SK-N-DZ (cell line): ENCODE results near the gene SLAMF8.
A peak's percentile ranks its signal among the peaks of the same experiment; 100 is the strongest.

Experiments used
- DNase-seq: peaks from one replicate; pipeline ENCODE4 v3.0.0-alpha.2; 2015; ENCODE audit warnings: low spot score

Gene SLAMF8

GRCh38 chr1:159817276-159818041 lies 9.2 kb upstream of the SLAMF8 start:
- DNase-seq: no peak

DNA sequence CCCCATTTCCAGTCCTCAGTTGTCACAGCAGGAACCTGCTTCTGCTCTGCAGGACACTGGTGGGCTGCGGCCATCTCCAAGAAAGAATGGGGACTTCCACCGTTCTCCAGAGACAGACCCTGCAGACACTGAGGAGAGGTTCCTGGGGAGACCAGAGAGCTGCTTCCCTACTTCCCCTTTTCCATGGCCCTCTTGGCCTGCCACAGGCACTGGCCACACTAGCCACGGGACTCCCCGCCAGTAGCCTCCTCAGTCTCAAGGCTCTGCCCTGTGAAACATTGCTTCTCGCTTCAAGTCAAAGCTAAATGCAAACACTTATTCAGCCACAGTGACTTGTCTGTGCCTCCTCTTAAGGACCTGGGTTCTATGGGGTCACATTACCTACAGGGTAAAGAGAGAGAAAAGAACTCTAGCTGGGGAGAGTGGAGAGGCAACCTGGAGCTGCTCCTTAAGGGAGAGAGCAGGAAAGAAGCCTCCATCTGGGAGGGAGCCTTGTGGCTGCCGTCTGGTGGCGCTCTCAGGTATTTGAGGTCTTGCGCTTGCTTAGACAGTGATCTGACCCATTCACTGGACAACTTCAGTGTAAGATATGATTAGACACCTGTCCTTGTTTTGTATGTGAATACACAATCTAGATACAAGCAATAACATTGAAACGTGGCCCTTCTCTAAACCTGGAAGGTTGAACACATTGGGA lies 5.4 kb upstream of the SLAMF8 start:
- DNase-seq: no peak

- DNase-seq: no peak
Measured at GRCh38 chr1:159823406-159823805, 3.3 kb upstream of the SLAMF8 start.

- DNase-seq: no peak
Measured at GRCh38 chr1:159825564-159825963, 1.1 kb upstream of the SLAMF8 start.

GRCh38 chr1:159827102-159827490 lies 423 bp downstream of the SLAMF8 start:
- DNase-seq: no peak

DNA sequence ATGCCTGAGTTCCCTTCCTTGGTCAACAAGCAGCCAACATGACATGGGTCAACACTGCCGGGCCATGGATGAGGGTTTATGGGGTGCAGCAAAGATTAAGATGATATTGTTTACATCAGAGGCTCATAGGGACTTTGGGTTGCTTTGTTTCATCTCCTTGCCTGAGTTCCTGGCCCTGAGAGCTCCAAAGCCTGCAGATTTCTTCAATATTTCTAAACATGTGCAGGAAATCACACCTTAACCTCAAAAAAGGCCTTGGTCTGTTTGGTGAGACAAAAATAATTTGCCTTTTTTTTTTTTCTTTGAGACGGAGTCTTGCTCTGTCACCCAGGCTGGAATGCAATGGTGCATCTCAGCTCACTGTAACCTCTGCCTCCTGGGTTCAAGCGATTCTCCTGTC lies 876 bp downstream of the SLAMF8 start:
- no peak for DNase-seq

DNA sequence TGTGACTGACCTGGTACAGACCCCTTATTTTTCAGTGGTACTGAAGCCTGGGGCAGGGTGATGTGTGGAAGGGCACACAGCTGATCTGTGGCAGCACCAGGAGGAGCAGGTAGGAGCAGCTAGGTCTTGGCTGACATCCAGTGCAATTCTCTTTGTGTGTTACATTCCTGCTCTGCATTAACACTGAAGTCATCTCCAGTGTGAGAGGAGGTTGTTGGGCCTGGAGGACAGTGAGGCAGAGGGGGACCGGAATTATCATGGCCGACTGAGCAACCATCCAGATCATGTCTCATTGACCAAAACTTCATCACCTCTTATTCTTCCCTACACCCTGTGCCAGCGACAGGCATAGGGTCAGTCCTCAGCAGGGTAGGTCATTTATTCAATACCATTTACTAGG lies 1.5 kb downstream of the SLAMF8 start:
- DNase-seq: no peak

- no peak for DNase-seq
Measured at GRCh38 chr1:159828581-159829272, 2.1 kb downstream of the SLAMF8 start.

DNA sequence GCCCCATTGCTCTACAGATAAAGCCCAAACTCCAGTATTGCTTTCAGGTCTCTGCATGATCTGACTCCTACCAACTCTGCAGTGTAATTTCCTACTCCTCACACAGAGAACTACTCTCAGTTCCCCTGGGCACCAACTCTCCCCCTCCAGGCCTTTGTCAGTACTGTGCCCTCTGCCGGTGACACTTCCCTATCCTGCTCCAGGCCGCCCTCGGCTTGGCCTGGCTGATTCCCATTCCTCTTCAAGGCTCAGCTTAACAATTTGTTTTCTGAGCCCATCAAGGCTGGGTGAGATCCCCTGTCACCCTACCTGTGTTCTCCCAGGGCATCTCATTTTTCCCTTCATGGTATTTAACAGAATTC lies 2.6 kb downstream of the SLAMF8 start:
- DNase-seq: peak; percentile 50

DNA sequence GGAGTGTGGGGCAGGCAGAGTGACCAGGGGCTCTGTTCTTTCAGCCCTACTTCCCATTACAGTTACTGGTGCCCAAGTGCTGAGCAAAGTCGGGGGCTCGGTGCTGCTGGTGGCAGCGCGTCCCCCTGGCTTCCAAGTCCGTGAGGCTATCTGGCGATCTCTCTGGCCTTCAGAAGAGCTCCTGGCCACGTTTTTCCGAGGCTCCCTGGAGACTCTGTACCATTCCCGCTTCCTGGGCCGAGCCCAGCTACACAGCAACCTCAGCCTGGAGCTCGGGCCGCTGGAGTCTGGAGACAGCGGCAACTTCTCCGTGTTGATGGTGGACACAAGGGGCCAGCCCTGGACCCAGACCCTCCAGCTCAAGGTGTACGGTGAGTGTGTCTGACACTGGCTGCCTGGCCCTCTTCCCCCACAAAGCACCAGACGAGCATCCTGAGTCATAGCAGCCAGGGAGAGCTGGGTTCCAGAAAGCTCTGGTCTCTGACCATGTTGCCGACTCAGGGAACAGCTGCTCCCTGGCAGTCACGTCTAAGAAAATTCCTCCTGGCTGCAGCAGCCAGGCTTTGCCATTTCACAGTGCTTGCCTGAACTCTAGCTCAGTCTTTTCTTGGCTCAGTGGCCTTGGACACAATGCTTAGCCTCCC lies 3.3 kb downstream of the SLAMF8 start:
- no peak for DNase-seq

- DNase-seq: no peak
Measured at GRCh38 chr1:159830722-159831121, 4.0 kb downstream of the SLAMF8 start.

DNA sequence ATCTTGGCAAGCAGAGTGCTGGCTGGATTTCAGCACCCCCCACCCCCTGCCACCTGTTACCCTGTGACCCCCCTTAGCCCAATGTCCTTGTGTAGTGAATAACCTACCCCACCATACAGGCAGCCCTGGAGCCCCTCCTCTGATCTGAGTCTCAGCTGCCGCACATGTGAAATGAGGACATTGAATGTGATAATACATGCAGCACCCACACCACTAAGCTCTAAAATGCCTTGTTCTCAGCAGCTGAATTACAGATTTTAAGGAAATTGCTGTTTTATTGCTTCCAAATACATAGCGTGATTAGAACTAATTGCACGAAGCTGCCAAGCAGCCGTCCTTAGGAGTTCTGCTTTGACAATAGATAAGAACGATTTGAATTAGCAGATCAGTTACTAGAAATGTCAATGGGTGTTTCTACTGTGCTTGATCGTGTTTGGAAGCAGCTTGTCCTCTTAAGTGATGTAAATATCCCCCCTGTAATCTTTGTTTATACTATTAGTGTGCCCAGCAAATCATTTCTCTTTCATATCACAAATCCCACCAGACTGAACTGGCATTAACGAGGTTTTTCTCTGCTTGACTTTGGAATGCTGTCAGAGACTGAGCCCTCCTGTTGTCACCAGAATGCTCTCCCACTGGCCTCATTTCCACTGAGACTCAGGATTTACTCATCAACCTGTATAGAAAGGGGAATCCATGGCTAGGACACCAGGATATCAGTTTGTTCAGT lies 4.9 kb downstream of the SLAMF8 start:
- DNase-seq: no peak

DNA sequence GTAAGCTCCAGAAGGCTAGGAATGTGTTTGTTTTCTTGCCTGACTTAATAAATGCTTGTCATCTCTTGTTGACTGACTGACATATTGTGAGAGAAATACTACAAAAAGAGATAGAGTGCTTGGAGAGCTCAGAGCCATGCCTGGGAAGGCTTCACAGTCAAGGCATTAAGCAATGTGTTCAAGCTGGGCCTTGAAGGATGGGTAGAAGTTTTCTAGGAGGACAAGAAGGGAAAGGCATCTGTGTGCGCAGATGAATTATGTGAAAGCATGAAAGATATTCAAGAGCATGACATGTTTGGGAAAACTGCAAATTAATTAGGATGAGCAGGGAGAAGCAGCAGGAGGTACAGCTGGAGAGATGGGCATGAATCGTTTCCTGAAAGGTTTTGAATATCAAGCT lies 5.6 kb downstream of the SLAMF8 start:
- no peak for DNase-seq

- DNase-seq: no peak
Measured at GRCh38 chr1:159835356-159835755, 8.7 kb downstream of the SLAMF8 start.

GRCh38 chr1:159835862-159836525 lies 9.3 kb downstream of the SLAMF8 start:
- no peak for DNase-seq

- DNase-seq: no peak
Measured at GRCh38 chr1:159838715-159839114, 12.0 kb downstream of the SLAMF8 start.

- no peak for DNase-seq
Measured at GRCh38 chr1:159839116-159839849, 12.6 kb downstream of the SLAMF8 start.

GRCh38 chr1:159841749-159842148 lies 15.1 kb downstream of the SLAMF8 start:
- no peak for DNase-seq

DNA sequence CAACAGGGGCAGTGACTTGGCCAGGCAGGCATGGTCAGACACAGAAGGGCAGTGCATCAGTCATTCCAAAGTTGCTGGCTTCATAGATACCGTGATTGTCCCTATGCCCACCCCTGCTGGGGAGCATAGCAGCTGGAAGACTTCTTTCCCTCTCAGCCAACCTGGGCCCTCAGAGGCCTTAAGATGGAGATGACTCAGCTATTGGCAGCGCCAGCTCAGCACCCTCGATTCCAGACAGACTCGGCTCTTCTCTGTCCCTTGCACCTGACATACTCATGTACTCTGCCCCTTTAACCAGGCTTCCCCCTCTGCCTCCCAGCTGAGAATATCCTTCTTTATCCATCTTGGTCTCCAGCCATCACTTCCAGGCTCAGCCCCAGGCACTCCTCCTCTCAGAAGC lies 16.8 kb downstream of the SLAMF8 start:
- DNase-seq: no peak
